ENCODE measurements around the gene CDC42SE1. TPM values are rescaled to one million over a fixed set of nuclear protein-coding genes. Genes with fewer than 3 reads are reported as not detected.

CDC42SE1 gene
- total RNA-seq, 1 donor from 2014 or later, result 94.8 TPM

GRCh38 chr1:151047591-151047924 lies 11.9 kb downstream of the CDC42SE1 start, which contains the start of gene C1orf56:
C1orf56 (plus strand) TSS chr1:151047751; CDS start chr1:151047848, 97 bp downstream.
- peak within 1 kb of the TSS; percentile 73 for H3K4me3 ChIP-seq (ENCODE audit: low read depth, low read length)
- no peak for TF ChIP-seq CTCF (conservative IDR thresholded peaks at IDR 0.05; ENCODE audit: low read depth, low read length)
- DNase-seq (ENCODE audit: low read depth), result no peak

- no peak for TF ChIP-seq CTCF (conservative IDR thresholded peaks at IDR 0.05; ENCODE audit: low read depth, low read length)
- H3K4me3 ChIP-seq (ENCODE audit: low read depth, low read length), result no peak overlapping the region
- no peak for DNase-seq (ENCODE audit: low read depth)
These were observed 16.3 kb downstream of the CDC42SE1 start for GRCh38 chr1:151043163-151043562.

GRCh38 chr1:151039521-151039920 lies 19.9 kb downstream of the CDC42SE1 start:
- TF ChIP-seq CTCF (conservative IDR thresholded peaks at IDR 0.05; ENCODE audit: low read depth, low read length), result no peak
- no peak overlapping the region for H3K4me3 ChIP-seq (ENCODE audit: low read depth, low read length)
- DNase-seq (ENCODE audit: low read depth), result no peak

- no peak for TF ChIP-seq CTCF (conservative IDR thresholded peaks at IDR 0.05; ENCODE audit: low read depth, low read length)
- no peak overlapping the region for H3K4me3 ChIP-seq (ENCODE audit: low read depth, low read length)
- no peak for DNase-seq (ENCODE audit: low read depth)
These were observed 22.4 kb downstream of the CDC42SE1 start for GRCh38 chr1:151037032-151037431.

GRCh38 chr1:151036356-151036755 lies 23.1 kb downstream of the CDC42SE1 start, which contains the start of gene BNIPL:
BNIPL (plus strand) TSS chr1:151036586; CDS start chr1:151036726, 140 bp downstream.
- TF ChIP-seq CTCF (conservative IDR thresholded peaks at IDR 0.05; ENCODE audit: low read depth, low read length), result no peak
- H3K4me3 ChIP-seq (ENCODE audit: low read depth, low read length), result no peak within 1 kb of the TSS
- no peak for DNase-seq (ENCODE audit: low read depth)

- no peak for DNase-seq (ENCODE audit: low read depth)
- no peak for TF ChIP-seq CTCF (conservative IDR thresholded peaks at IDR 0.05; ENCODE audit: low read depth, low read length)
- H3K4me3 ChIP-seq (ENCODE audit: low read depth, low read length), result no peak overlapping the region
These were observed 24.3 kb downstream of the CDC42SE1 start for GRCh38 chr1:151035167-151035566.

GRCh38 chr1:151032164-151032563 lies 27.3 kb downstream of the CDC42SE1 start:
- no peak for DNase-seq (ENCODE audit: low read depth)
- no peak for TF ChIP-seq CTCF (conservative IDR thresholded peaks at IDR 0.05; ENCODE audit: low read depth, low read length)
- no peak overlapping the region for H3K4me3 ChIP-seq (ENCODE audit: low read depth, low read length)
